ENCODE measurements around the gene CBX4. TPM values are rescaled to one million over a fixed set of nuclear protein-coding genes. Genes with fewer than 3 reads are reported as not detected.

The CBX4 gene
- total and polyA plus RNA-seq, 2 of the 13 experiments (the other 11 are each of a cell fraction or from before 2014, with no cell fraction given) = 25.8 to 50.8 TPM

DNA sequence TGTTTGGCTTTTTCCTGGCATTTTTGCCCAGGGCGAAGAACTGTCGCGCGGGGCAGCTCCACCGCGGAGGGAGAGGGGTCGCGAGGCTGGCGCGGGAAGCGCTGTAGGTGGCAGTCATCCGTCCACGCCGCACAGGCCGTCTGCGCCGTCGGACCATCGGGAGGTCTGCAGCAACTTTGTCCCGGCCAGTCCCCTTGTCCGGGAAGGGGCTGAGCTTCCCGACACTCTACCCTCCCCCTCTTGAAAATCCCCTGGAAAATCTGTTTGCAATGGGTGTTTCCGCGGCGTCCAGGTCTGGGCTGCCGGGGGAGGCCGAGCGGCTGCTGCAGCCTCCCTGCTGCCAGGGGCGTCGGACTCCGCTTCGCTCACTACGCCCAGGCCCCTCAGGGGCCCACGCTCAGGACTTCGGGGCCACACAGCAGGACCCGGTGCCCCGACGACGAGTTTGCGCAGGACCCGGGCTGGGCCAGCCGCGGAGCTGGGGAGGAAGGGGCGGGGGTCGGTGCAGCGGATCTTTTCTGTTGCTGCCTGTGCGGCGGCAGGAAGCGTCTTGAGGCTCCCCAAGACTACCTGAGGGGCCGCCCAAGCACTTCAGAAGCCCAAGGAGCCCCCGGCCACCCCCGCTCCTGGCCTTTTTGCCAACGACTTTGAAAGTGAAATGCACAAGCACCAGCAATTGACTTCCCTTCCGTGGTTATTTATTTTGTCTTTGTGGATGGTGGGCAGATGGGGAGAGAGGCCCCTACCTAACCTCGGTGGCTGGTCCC lies 2.3 kb upstream of the CBX4 start (continued):
- TF ChIP-seq, protein P1, sequence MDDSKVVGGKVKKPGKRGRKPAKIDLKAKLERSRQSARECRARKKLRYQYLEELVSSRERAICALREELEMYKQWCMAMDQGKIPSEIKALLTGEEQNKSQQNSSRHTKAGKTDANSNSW (CRISPR knock-in tag; IDR thresholded peaks at IDR 0.05; ENCODE audit: borderline replicate concordance) = no peak
- TF ChIP-seq ADNP (CRISPR knock-in tag; IDR thresholded peaks at IDR 0.05) (no peak), SMARCE1 (IDR thresholded peaks at IDR 0.05; ENCODE audit: borderline replicate concordance) (no peak), PTBP1 (IDR thresholded peaks at IDR 0.05; ENCODE audit: low read depth, low read length, poor library complexity, severe bottlenecking) (peak; percentile 47), PITX1 (CRISPR knock-in tag; IDR thresholded peaks at IDR 0.05) (no peak), ZNF263 (CRISPR knock-in tag; IDR thresholded peaks at IDR 0.05) (no peak), ZNF720 (CRISPR knock-in tag; IDR thresholded peaks at IDR 0.05) (no peak), ZNF331 (CRISPR knock-in tag; IDR thresholded peaks at IDR 0.05) (no peak), STAG1 (CRISPR knock-in tag; IDR thresholded peaks at IDR 0.05) (no peak), SRY (CRISPR knock-in tag; IDR thresholded peaks at IDR 0.05) (no peak; the same call in 1 of the 2 replicates), ZSCAN9 (CRISPR knock-in tag; IDR thresholded peaks at IDR 0.05; ENCODE audit: borderline replicate concordance) (0 out of 2 replicates have a peak, but pooled peaks have one; percentile 12), ZC3H4 (CRISPR knock-in tag; IDR thresholded peaks at IDR 0.05; ENCODE audit: borderline replicate concordance) (no peak), PRPF4 (IDR thresholded peaks at IDR 0.05; ENCODE audit: low read depth, low read length, poor library complexity, severe bottlenecking) (peak; percentile 13), PLRG1 (conservative IDR thresholded peaks at IDR 0.05) (no peak), MBNL3 (CRISPR knock-in tag; conservative IDR thresholded peaks at IDR 0.05) (no peak), EEA1 (CRISPR knock-in tag; IDR thresholded peaks at IDR 0.05; ENCODE audit: borderline replicate concordance) (no peak), HIVEP1 (CRISPR knock-in tag; IDR thresholded peaks at IDR 0.05) (no peak), IKZF1 (IDR thresholded peaks at IDR 0.05) (no peak), CEBPG (CRISPR knock-in tag; IDR thresholded peaks at IDR 0.05) (no peak)
- TF ChIP-seq, protein P2, sequence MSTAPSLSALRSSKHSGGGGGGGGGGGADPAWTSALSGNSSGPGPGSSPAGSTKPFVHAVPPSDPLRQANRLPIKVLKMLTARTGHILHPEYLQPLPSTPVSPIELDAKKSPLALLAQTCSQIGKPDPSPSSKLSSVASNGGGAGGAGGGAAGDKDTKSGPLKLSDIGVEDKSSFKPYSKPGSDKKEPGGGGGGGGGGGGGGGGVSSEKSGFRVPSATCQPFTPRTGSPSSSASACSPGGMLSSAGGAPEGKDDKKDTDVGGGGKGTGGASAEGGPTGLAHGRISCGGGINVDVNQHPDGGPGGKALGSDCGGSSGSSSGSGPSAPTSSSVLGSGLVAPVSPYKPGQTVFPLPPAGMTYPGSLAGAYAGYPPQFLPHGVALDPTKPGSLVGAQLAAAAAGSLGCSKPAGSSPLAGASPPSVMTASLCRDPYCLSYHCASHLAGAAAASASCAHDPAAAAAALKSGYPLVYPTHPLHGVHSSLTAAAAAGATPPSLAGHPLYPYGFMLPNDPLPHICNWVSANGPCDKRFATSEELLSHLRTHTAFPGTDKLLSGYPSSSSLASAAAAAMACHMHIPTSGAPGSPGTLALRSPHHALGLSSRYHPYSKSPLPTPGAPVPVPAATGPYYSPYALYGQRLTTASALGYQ (CRISPR knock-in tag; IDR thresholded peaks at IDR 0.05) = no peak
- TF ChIP-seq, protein P3, sequence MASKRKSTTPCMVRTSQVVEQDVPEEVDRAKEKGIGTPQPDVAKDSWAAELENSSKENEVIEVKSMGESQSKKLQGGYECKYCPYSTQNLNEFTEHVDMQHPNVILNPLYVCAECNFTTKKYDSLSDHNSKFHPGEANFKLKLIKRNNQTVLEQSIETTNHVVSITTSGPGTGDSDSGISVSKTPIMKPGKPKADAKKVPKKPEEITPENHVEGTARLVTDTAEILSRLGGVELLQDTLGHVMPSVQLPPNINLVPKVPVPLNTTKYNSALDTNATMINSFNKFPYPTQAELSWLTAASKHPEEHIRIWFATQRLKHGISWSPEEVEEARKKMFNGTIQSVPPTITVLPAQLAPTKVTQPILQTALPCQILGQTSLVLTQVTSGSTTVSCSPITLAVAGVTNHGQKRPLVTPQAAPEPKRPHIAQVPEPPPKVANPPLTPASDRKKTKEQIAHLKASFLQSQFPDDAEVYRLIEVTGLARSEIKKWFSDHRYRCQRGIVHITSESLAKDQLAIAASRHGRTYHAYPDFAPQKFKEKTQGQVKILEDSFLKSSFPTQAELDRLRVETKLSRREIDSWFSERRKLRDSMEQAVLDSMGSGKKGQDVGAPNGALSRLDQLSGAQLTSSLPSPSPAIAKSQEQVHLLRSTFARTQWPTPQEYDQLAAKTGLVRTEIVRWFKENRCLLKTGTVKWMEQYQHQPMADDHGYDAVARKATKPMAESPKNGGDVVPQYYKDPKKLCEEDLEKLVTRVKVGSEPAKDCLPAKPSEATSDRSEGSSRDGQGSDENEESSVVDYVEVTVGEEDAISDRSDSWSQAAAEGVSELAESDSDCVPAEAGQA (IDR thresholded peaks at IDR 0.05; ENCODE audit: low read depth) = 0 out of 2 replicates have a peak, but pooled peaks have one; percentile 28
- TF ChIP-seq, protein P3 (CRISPR knock-in tag; IDR thresholded peaks at IDR 0.05; ENCODE audit: borderline replicate concordance) = no peak
- TF ChIP-seq, protein P4, sequence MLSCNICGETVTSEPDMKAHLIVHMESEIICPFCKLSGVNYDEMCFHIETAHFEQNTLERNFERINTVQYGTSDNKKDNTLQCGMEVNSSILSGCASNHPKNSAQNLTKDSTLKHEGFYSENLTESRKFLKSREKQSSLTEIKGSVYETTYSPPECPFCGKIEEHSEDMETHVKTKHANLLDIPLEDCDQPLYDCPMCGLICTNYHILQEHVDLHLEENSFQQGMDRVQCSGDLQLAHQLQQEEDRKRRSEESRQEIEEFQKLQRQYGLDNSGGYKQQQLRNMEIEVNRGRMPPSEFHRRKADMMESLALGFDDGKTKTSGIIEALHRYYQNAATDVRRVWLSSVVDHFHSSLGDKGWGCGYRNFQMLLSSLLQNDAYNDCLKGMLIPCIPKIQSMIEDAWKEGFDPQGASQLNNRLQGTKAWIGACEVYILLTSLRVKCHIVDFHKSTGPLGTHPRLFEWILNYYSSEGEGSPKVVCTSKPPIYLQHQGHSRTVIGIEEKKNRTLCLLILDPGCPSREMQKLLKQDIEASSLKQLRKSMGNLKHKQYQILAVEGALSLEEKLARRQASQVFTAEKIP (CRISPR knock-in tag; IDR thresholded peaks at IDR 0.05; ENCODE audit: borderline replicate concordance) = no peak
